Loucy (cell line): ENCODE measurements around the gene TDRD7.
"Not testable (repeated sequence)": the region's sequence is repeated elsewhere in the genome, so short reads cannot be mapped to it uniquely, and the experiment has no call there.

ENCODE experiments used
- CTCF ChIP-seq: fragments of 200-600 bp; sonication (generic); conservative IDR thresholded peaks from 2 replicates; pipeline ENCODE4 v1.5.1; 2014; ENCODE audit warnings: mild to moderate bottlenecking, antibody characterized with exemption, low read length
- EZH2phosphoT487 ChIP-seq: fragments of 200-600 bp; IDR thresholded peaks from 2 replicates; pipeline ENCODE4 v1.6.1; 2018; ENCODE audit warnings: antibody characterized with exemption, mild to moderate bottlenecking, moderate library complexity, borderline replicate concordance

- TF ChIP-seq CTCF, EZH2phosphoT487: not testable (repeated sequence)
Measured at GRCh38 chr9:97497558-97498375, 85.9 kb downstream of the TDRD7 start.
